KBM-7 (cell line): Measurements from ENCODE around the gene TMEM150B.
A peak's percentile ranks its signal among the peaks of the same experiment; 100 is the strongest.

Source experiments
- DNase-seq: peaks from one replicate; pipeline ENCODE4 v3.0.0-alpha.2; 2015
- in situ Hi-C: fragments of 300-500 bp; cut with MboI; formaldehyde crosslinking; loops from 2 replicates; pipeline ENCODE4 v1.14.3; 2020; ENCODE audit warnings: low sequenced_read_pairs, low pct_unique_long_range_greater_than_20kb, mixed read lengths

The TMEM150B gene

GRCh38 chr19:55311797-55312196, 13.3 kb downstream of the TMEM150B start:
- in situ Hi-C loops, result no loop called here
- DNase-seq, result no peak

GRCh38 chr19:55311397-55311796, 13.7 kb downstream of the TMEM150B start:
- no peak for DNase-seq
- in situ Hi-C loops, result no loop called here

GRCh38 chr19:55310498-55310897, 14.6 kb downstream of the TMEM150B start:
- in situ Hi-C loops, result no loop called here
- no peak for DNase-seq

GRCh38 chr19:55309448-55309847, 15.7 kb downstream of the TMEM150B start:
- DNase-seq, result no peak
- in situ Hi-C loops, result no loop called here

GRCh38 chr19:55308281-55308680, 16.9 kb downstream of the TMEM150B start:
- in situ Hi-C loops, result no loop called here
- DNase-seq, result no peak

GRCh38 chr19:55306712-55307111, 18.4 kb downstream of the TMEM150B start:
- in situ Hi-C loops, result no loop called here
- no peak for DNase-seq

GRCh38 chr19:55305983-55306562, 19.1 kb downstream of the TMEM150B start:
- in situ Hi-C loops, result no loop called here
- no peak for DNase-seq

- DNase-seq, result peak; percentile 45
- in situ Hi-C loops, result no loop called here
Observed at GRCh38 chr19:55305491-55305890, 19.6 kb downstream of the TMEM150B start.

- in situ Hi-C loops, result no loop called here
- no peak for DNase-seq
Observed at GRCh38 chr19:55304980-55305379, 20.2 kb downstream of the TMEM150B start.

GRCh38 chr19:55304279-55304978, 20.7 kb downstream of the TMEM150B start:
- in situ Hi-C loops, result no loop called here
- DNase-seq, result peak; percentile 35

GRCh38 chr19:55303477-55303876, 21.7 kb downstream of the TMEM150B start:
- no peak for DNase-seq
- in situ Hi-C loops, result no loop called here

GRCh38 chr19:55302318-55302703, 22.8 kb downstream of the TMEM150B start:
- in situ Hi-C loops, result no loop called here
- DNase-seq, result no peak

- in situ Hi-C loops, result no loop called here
- DNase-seq, result peak; percentile 91
Observed at GRCh38 chr19:55301459-55302317, 23.5 kb downstream of the TMEM150B start.

GRCh38 chr19:55300886-55301458, 24.2 kb downstream of the TMEM150B start:
- DNase-seq, result no peak
- in situ Hi-C loops, result no loop called here

- in situ Hi-C loops, result no loop called here
- DNase-seq, result no peak
Observed at GRCh38 chr19:55299991-55300390, 25.1 kb downstream of the TMEM150B start.

GRCh38 chr19:55297267-55297666, 27.9 kb downstream of the TMEM150B start:
- in situ Hi-C loops, result no loop called here

GRCh38 chr19:55289117-55289796, 35.9 kb downstream of the TMEM150B start:
- DNase-seq, result no peak
- in situ Hi-C loops, result no loop called here

More at GRCh38 chr19:55297267-55297666, 27.9 kb downstream of the TMEM150B start:
- no peak for DNase-seq

GRCh38 chr19:55287361-55288079, 37.6 kb downstream of the TMEM150B start:
- no peak for DNase-seq
- in situ Hi-C loops, result no loop called here
